ENCODE data around the gene ZFHX2.

Gene ZFHX2

GRCh38 chr14:23523229-23524016 lies 28.1 kb downstream of the ZFHX2 start:
- in situ Hi-C loops (cut with HindIII; ENCODE audit: low sequenced_read_pairs), result no loop called here

- in situ Hi-C loops (cut with HindIII; ENCODE audit: low sequenced_read_pairs), result no loop called here
Observed at GRCh38 chr14:23522643-23523198, 28.8 kb downstream of the ZFHX2 start.

DNA sequence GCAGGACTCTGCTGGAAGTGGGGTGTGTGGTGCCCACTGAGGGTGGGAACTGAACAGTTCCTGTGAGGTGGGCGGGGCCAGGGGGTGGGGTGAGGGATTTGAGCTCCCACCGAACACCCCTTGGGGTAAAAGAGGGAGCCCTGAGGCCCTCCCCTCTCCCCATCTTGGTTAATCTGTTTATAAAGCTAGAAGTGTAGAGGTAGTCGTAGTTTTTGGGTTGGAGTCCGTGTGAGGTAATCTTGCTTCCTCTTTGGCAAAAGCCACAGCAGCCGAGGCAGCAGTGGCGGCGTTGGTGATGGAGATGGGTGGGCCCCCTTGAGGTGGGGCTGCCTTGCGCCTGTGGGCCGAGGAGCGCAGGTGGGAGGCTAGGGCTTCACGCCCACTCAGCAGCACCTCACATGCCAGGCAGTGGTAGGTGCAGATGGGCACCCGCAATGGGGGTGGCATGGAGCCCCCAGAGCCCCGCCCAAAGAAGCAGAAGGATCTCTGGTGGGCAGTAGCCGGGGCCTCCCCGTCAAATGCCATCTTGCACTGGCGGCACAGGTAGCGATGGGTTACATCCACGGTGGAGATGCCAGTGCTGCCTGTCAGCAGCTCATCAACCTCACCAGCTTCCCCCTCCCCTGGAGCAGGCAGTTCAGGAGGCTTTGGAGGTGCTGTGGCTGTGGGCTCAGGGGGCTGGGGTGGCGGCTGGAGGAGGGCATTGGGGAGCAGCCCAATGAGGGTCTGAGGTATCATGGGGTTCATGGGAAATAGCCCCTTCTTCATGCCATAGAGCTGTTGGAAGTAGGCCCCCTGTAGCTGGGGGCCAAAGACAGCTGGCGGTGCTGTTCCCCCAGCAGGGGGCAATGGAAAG lies 29.6 kb downstream of the ZFHX2 start:
- in situ Hi-C loops (cut with HindIII; ENCODE audit: low sequenced_read_pairs), result no loop called here

- in situ Hi-C loops (cut with HindIII; ENCODE audit: low sequenced_read_pairs), result no loop called here
Observed at GRCh38 chr14:23520899-23521533, 30.5 kb downstream of the ZFHX2 start.

- in situ Hi-C loops (cut with HindIII; ENCODE audit: low sequenced_read_pairs), result no loop called here
Observed at GRCh38 chr14:23518709-23519108, 32.9 kb downstream of the ZFHX2 start.

GRCh38 chr14:23517650-23518326 lies 33.8 kb downstream of the ZFHX2 start:
- in situ Hi-C loops (cut with HindIII; ENCODE audit: low sequenced_read_pairs), result no loop called here

- in situ Hi-C loops (cut with HindIII; ENCODE audit: low sequenced_read_pairs), result no loop called here
Observed at GRCh38 chr14:23514644-23514957, 37.0 kb downstream of the ZFHX2 start.

DNA sequence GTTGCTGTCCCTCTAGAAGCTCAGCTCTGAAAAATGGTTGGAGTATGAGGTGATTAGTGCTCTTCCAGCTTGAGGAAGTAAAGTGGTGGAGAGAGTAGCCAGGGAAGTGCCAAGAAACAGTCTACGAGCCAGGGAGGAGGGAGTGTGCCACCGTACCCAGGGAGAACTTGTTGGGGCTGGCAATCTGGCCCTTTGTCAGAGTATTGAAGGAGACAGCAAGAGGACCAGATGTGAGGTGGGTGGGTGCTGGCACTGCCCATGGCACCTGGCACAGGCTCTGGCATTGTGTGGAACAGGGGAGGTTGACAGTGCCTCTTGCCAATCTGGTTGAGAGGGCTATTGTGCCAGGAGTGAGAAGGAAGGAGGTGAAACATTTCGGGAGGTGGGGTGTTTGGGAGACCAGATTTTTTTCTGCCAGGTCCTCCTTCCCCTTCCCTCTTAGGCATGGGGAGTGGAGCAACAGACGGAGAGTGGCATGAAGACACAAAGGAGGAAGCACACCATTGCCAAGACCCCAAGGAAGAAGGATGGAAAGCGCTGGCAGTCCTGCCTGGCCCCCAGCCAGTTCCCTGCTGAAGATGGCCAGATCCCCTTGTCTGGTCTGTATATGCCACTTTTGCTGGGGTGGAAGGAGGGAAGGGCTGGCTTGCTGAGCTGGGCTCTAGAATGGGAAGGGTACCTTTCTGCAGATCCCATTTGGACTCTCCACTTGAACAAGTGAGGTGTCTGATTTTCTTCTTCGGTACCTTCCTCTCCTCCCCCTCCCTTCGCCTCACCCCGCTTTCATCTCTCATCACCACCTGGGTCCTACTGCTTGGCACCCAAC lies 37.5 kb downstream of the ZFHX2 start:
- in situ Hi-C loops (cut with HindIII; ENCODE audit: low sequenced_read_pairs), result no loop called here

DNA sequence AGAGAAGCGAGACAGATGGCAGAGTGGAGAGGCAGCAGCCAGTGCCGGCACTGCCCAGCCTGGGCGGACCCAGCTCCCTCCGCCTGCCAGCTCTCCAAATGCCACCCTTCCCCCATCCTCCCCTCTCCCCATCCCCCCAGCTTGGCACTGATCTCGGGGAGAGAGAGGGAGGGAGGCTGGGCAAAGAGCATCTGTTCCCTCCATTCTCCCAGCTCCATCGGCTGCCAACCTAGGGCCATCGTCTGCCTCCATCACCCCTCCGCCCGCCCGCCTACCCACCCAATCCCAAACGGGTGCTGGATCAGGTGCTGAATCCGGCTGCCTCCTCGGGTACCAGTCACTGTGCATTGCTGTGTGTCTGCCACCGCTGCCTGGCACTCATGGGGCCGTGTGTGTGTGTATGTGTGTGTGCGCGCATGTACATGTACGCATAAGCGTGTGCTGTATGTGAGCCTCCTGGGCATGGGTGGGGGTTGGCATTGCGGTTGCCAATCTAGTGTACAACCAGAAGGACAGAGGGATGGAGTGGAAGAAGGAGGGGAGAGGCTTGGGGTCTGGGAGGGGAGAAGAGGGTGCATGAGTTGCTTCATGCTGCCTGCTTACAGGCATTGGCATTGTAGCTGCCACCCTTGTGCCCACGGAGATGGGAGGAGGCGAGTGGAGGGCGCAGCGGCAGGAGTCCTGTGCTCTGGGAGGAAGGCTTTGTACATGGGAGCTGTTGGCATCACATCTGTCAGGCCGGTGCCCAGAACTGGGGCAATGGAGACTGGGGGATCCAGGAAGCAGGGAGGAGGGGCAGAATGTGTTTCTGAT lies 38.4 kb downstream of the ZFHX2 start:
- in situ Hi-C loops (cut with HindIII; ENCODE audit: low sequenced_read_pairs), result no loop called here

DNA sequence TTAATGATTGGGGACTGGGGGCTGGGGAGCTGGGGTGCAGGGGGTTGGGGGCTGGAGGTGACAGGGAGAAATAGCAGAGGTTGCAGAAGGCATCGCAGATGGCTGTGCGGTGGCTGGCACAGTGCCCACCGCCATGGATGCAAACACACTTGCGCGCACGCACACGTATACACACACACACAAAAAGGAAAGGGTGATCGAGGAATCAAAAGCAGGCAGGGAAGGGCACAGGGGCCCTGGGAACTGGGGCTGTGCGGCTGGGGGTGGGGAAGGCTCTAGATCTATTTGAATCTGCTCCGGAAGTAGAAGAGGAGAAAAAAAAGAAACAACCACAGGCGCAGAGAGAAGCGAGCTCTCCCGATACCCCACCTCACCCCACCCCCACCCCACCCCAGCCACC lies 39.4 kb downstream of the ZFHX2 start:
- in situ Hi-C loops (cut with HindIII; ENCODE audit: low sequenced_read_pairs), result no loop called here

DNA sequence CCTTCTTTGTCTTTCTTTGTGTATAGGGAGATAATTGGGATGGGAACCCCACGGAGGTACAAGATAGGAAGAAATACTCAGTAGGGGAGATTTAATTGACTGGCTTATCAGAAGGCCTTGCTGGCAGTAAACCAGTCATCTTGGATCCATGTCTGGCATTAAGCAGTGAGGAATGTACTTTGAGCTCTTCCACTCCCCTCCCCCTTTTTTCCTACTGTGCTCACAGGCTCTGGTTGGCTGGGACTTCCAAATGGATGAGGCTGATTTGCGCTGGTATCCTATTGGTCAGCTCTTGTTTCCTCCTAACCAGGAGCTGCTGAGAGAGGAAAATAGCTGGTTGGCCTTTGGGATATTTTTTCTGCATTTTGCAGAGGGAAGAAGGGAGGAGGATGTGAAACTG lies 57.3 kb downstream of the ZFHX2 start:
- in situ Hi-C loops (cut with HindIII; ENCODE audit: low sequenced_read_pairs), result no loop called here

DNA sequence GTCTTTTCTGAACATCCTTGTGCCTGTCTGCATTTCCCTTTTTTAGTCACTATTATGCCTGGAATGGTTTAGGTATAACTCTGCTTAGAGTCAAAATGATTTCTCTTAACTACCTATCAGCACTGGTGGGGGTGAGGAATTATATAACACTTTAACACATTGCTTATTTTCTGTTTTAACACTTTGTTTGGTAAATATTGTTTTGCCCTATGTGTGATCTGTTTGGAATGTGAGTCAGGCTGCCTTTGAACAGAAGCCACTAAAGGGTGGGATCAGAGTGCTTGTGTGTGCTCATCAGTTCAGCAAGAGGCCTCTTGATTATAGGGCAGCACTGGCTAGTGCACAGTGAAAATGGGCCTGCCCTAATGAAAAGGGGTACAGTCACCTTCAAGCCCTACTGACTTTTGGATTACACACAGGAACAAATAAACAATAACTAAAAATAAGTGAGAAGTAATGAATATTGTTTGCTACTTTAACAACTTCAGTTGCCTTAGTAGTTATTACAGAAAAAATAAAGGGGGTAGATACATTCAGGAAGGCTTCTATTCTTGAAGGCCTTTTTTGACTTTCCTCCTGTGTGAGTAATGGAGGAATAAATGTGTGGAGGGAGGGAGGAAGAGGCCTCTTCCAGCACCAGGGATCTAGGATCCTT lies 58.8 kb downstream of the ZFHX2 start:
- in situ Hi-C loops (cut with HindIII; ENCODE audit: low sequenced_read_pairs), result no loop called here

GRCh38 chr14:23487216-23487615 lies 64.3 kb downstream of the ZFHX2 start:
- in situ Hi-C loops (cut with HindIII; ENCODE audit: low sequenced_read_pairs), result loop anchor here (5.0 kb wide), 2 partner anchors 65 to 450 kb away; partner anchors contain the start of gene ZFHX2

DNA sequence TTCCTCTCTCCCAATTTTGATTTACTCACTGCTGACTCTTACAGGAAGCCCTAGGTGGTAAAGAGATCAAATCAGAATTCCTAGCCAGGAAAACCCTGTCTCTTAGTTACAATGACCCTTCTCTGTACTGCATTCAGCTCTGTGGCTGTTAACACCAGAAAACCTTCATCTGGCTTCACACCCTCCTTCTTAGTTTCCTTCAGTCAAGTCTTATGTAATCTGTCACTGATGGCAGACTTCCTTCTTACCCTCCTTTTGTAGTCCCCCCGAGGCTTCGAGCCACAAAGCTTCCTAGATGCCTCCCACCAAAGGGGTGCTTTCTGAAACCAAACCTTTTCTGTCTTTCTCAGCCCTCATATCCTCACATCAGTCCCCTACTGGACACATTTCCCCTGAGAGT lies 65.5 kb downstream of the ZFHX2 start:
- in situ Hi-C loops (cut with HindIII; ENCODE audit: low sequenced_read_pairs), result loop anchor here (5.0 kb wide), 2 partner anchors 66 to 451 kb away; partner anchors contain the start of gene ZFHX2

GRCh38 chr14:23485326-23485725 lies 66.2 kb downstream of the ZFHX2 start:
- in situ Hi-C loops (cut with HindIII; ENCODE audit: low sequenced_read_pairs), result loop anchor here (5.0 kb wide), 2 partner anchors 67 to 452 kb away; partner anchors contain the start of gene ZFHX2

DNA sequence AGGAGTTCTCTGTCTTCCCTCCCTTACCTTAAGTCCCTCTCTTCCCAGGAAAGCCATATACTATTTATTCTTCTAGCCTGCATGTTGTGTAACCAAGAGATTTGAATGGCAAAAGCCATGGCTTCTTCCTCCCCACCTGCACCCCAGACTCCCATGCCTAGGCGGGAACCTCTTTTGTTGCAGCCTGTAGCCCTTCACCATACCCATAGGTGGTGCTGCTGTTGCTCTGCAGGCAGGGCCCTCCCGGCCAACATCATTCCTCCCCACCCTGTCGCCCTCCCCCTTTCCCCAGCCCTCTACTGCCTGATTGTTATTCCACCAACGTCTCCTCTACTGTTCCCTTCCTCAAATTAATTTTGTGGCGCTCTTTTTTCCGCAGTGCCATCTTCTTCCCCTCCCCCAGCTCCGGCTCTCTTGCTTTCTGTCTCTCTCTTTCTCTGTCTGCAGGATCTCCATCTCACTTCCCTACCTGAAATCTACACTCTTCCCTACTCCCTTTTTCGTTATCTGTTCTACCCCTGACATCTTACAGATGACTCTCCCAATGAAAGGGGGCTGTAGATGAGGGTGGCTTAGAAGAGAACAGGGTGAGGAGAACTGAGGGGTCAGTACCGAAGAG lies 68.2 kb downstream of the ZFHX2 start:
- in situ Hi-C loops (cut with HindIII; ENCODE audit: low sequenced_read_pairs), result loop anchor here (5.0 kb wide), 1 partner anchor 49 kb away; no protein-coding TSS in a partner anchor

DNA sequence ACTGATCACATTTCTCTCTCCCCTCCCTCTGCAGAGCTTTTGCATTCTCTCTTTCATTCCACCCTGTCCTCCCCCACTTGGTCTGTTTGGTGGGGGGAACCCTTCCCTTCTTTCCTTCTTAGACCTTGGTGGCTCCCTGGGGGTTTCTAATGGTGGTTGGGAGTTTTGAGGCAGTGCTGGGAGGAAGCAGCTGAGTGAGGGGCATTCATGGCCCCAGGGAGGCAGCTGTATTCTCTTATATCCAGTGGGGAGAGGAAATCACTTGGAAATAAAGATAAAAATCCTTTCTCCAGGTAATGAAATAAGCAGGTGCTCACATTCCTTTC lies 68.8 kb downstream of the ZFHX2 start:
- in situ Hi-C loops (cut with HindIII; ENCODE audit: low sequenced_read_pairs), result loop anchor here (5.0 kb wide), 1 partner anchor 50 kb away; no protein-coding TSS in a partner anchor

All from endothelial cell of hepatic sinusoid (primary cell).